GM12865 (cell line): ENCODE results near the gene ADAMTS18.

Experiments used
- DNase-seq: peaks from one replicate; pipeline ENCODE4 v3.0.0; 2010; ENCODE audit warnings: low read depth
- H3K4me3 ChIP-seq: 2 replicates; pipeline ENCODE4 v1.5.1; 2011; ENCODE audit warnings: mild to moderate bottlenecking, low read depth, low read length, control low read depth
- CTCF ChIP-seq: IDR thresholded peaks from 2 replicates; pipeline ENCODE4 v1.5.1; 2011; ENCODE audit warnings: low read length, control low read depth, low read depth, inconsistent platforms; ENCODE audit not compliant: insufficient read depth; ENCODE audit errors: missing control alignments

Gene ADAMTS18

DNA sequence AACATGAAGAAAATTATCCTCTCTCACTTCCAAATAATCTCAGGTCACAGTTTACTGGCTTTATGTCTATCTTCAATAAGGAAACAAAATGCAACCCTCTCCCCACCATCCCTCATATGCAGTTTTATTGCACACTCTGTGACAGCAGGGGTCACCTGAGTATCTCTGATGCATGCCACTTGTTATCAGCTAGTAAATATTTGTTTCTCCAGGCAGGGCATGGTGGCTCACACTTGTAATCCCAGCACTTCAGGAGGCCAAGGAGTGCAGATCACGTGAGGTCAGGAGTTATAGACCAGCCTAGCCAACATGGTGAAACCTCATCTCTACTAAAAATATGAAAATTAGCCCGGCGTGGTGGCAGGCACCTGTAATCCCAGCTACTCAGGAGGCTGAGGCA lies 61.1 kb downstream of the ADAMTS18 start:
- no peak for TF ChIP-seq CTCF
- no peak overlapping the region for H3K4me3 ChIP-seq
- no peak for DNase-seq

DNA sequence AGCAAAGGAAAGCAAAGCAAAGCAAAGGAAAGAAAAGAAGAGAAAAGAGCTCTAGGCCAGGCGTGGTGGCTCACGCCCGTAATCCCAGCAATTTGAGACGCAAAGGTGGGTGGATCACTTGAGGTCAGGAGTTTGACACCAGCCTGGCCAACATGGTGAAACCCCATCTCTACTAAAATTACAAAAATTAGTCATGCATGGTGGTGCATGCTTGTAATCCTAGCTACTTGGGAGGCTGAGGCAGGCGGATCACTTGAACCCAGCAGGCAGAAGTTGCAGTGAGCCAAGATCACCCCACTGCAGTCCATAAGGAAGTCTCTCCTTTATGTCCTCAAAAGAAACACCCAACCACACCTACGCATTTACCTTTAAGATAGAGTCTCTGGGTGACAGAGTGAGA lies 70.1 kb downstream of the ADAMTS18 start:
- DNase-seq, result no peak
- H3K4me3 ChIP-seq, result no peak overlapping the region
- TF ChIP-seq CTCF, result no peak

DNA sequence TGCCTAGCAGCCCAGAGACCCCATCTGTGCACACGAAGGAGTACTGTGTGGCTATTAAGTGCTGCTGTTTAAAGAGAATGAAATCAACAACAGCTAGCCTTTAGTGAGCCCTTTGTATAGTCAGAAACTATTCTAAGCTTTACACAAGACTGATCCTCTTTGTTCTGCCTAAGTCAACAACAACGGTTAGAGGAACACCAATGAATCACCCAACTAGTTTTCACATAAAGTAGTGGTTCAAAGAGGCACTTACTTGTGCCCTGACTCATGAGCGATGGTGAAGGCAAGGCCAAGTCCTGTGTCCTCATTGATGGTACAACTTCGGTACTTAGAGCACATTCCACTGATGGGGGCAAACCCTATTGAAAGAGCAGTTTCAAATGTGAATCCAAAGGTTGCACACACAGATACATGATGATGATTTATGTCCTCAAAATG lies 75.8 kb downstream of the ADAMTS18 start:
- DNase-seq, result no peak
- H3K4me3 ChIP-seq, result no peak overlapping the region
- no peak for TF ChIP-seq CTCF

DNA sequence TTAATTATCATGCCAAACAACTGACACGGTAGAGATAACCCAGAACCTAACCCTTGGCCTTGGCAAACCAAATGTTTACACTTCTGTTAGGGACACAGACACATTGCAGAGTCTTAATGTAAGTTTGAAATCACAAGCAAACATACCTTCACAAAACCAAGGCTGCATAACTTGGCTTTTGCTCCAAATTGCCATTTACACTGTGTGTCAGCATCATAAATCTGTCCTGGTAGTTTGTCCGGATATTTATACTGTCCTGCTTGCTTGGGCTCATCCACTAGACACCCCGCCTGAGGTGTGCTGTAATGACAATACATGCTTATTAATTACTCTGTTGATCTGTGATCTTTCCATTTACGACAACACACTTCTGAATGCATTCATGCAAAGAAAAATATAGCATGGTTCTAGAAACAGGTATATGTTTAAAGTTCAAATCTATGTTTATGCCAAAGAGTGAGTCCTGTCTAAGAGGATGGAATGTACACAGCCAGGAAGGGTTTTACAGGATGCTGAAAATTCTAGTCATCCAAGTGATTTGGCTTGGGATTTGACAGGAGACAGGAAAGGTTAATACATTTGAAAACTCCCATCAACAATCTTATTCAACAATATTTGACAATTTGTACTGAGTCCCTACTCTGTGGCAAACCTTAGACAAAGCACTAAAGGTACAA lies 81.1 kb downstream of the ADAMTS18 start:
- DNase-seq, result no peak
- no peak for TF ChIP-seq CTCF
- no peak overlapping the region for H3K4me3 ChIP-seq

DNA sequence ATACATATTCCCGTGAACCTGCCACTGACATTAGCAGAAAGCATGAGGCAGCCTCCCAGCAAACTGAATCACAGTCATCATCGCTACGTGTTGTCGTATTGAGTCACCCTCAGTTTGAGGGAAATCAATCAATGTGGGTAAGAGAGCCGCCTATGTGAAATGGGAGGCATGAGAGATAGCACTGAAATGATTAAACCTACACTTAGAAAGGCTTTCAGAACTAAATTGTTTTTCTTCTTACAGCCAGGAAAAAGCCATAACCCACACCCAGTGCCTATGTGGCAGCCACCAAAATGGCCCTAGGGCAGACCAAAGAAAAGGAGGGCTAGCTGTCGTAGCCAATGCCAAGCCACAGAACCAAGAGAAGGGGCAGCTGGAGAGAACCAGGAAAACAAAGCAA lies 90.5 kb downstream of the ADAMTS18 start:
- TF ChIP-seq CTCF, result no peak
- H3K4me3 ChIP-seq, result no peak overlapping the region
- DNase-seq, result no peak

GRCh38 chr16:77336637-77337036 lies 98.2 kb downstream of the ADAMTS18 start:
- H3K4me3 ChIP-seq, result no peak overlapping the region
- TF ChIP-seq CTCF, result no peak
- no peak for DNase-seq

DNA sequence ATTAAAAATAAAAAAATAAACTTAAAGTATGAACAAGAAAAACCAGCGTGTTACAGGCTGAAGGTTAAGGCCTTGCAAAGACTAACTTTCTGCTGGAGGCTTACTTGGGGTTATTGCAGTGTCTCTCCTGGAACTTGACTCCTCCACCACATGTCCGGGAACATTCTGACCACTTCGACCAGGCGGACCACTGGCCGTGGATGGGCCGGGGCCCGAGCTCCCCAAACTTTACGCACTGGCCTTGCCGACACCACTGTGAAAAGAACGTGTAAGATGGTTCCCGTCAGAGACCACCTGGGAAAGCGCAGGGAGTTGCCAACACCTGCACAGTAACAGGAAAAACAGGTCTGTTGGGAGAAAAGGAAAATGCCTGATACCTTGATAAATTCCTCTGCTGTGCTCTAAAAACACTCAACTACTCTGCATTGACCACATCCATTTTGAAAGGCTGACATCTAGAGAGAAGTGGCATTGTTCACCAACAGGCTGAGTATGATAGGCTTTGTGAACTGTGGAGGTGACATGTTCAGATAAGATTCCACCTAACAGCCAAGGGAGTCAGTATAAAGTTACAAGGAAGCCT lies 99.1 kb downstream of the ADAMTS18 start:
- no peak for DNase-seq
- no peak for TF ChIP-seq CTCF

More for the DNA sequence above, 99.1 kb downstream of the ADAMTS18 start:
- H3K4me3 ChIP-seq, result no peak overlapping the region
